HG03095 (cell line): Measurements from ENCODE around the gene OR10G7.
A peak's percentile ranks its signal among the peaks of the same experiment; 100 is the strongest.

ENCODE experiments used
- ATAC-seq: cut with Tn5 transposase; IDR thresholded peaks from one replicate; pipeline ENCODE4 v1.9.1; 2021; ENCODE audit warnings: moderate library complexity; ENCODE audit not compliant: unreplicated experiment

The OR10G7 gene

GRCh38 chr11:124041254-124041653 is at the start of gene OR10G7:
TSS of gene OR10G7 (minus strand) at chr11:124041325. CDS start at chr11:124039001, 2,324 bp downstream.
- ATAC-seq = no peak

GRCh38 chr11:124085997-124086846 is 45.1 kb upstream of the OR10G7 start:
- ATAC-seq = no peak

GRCh38 chr11:124085583-124085982 is 44.5 kb upstream of the OR10G7 start:
- ATAC-seq = no peak

GRCh38 chr11:124082371-124082770 is 41.2 kb upstream of the OR10G7 start:
- ATAC-seq = no peak

GRCh38 chr11:124081483-124081882 is 40.4 kb upstream of the OR10G7 start:
- ATAC-seq = no peak

GRCh38 chr11:124080327-124081001 is 39.3 kb upstream of the OR10G7 start:
- ATAC-seq = no peak

GRCh38 chr11:124079631-124080326 is 38.7 kb upstream of the OR10G7 start:
- ATAC-seq = no peak

- no peak for ATAC-seq
These were observed 37.5 kb upstream of the OR10G7 start for GRCh38 chr11:124078591-124078990.

GRCh38 chr11:124077266-124077665 is 36.1 kb upstream of the OR10G7 start:
- no peak for ATAC-seq

- ATAC-seq = peak; percentile 70
These were observed 34.9 kb upstream of the OR10G7 start for GRCh38 chr11:124075841-124076651.

GRCh38 chr11:124075492-124075840 is 34.3 kb upstream of the OR10G7 start:
- ATAC-seq = no peak

GRCh38 chr11:124074554-124074953 is 33.4 kb upstream of the OR10G7 start:
- no peak for ATAC-seq

GRCh38 chr11:124072147-124072546 is 31.0 kb upstream of the OR10G7 start:
- ATAC-seq = no peak

- ATAC-seq = no peak
These were observed 30.5 kb upstream of the OR10G7 start for GRCh38 chr11:124071623-124071948.

GRCh38 chr11:124070915-124071622 is 29.9 kb upstream of the OR10G7 start:
- ATAC-seq = peak; percentile 91

GRCh38 chr11:124069429-124070401 is 28.6 kb upstream of the OR10G7 start:
- peak; percentile 44 for ATAC-seq

- ATAC-seq = no peak
These were observed 27.5 kb upstream of the OR10G7 start for GRCh38 chr11:124068601-124069110.

- ATAC-seq = no peak
These were observed 11.8 kb upstream of the OR10G7 start for GRCh38 chr11:124052966-124053365.

- no peak for ATAC-seq
These were observed 9.6 kb upstream of the OR10G7 start for GRCh38 chr11:124050748-124051147.
